ENCODE measurements around the gene SRPK1.

The SRPK1 gene

GRCh38 chr6:35810971-35811698 lies 109.8 kb downstream of the SRPK1 start:
- Histone ChIP-seq H3K4me3 (ENCODE audit: low read length) (no peak overlapping the region), H3K9ac (ENCODE audit: low read length) (no peak overlapping the region), H3K4me1 (ENCODE audit: control insufficient read depth, insufficient read depth, low read length) (peaks cover 4% of the 10 kb centered on the region), H3K36me3 (ENCODE audit: control insufficient read depth, insufficient read depth, low read length, severe bottlenecking) (no peaks in the 10 kb centered on the region), H3K9me3 (ENCODE audit: control insufficient read depth, low read length) (no peaks in the 10 kb centered on the region), H3K27me3 (replicated peaks; ENCODE audit: control insufficient read depth, insufficient read depth, low read length) (peaks cover 25% of the 10 kb centered on the region)
- peak; percentile 19 for DNase-seq (ENCODE audit: low read depth)

DNA sequence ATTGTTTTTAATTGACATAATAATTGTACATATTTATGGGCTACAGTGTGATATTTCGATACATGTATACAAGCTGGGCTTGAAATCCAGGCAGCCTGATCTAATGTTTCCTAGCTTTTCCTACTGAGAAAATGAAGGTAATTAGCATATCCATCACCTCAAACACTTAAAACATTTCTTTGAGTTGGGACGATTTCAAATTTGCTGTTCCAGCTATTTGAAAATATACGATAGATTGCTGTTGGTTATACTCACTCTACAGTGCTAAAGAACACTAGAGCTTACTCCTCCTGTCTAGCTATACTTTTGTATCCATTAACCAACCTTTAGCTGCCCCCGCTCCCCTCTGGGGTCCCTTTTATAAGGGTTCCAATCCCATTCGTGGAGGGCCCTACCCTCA lies 111.1 kb downstream of the SRPK1 start:
- Histone ChIP-seq H3K36me3 (ENCODE audit: control insufficient read depth, insufficient read depth, low read length, severe bottlenecking) (no peaks in the 10 kb centered on the region), H3K9me3 (ENCODE audit: control insufficient read depth, low read length) (no peaks in the 10 kb centered on the region), H3K4me1 (ENCODE audit: control insufficient read depth, insufficient read depth, low read length) (peaks cover 4% of the 10 kb centered on the region), H3K9ac (ENCODE audit: low read length) (no peak overlapping the region), H3K27me3 (replicated peaks; ENCODE audit: control insufficient read depth, insufficient read depth, low read length) (peaks cover 30% of the 10 kb centered on the region), H3K4me3 (ENCODE audit: low read length) (no peak overlapping the region)
- DNase-seq (ENCODE audit: low read depth) = no peak

- no peaks in the 10 kb centered on the region for H3K36me3 ChIP-seq (ENCODE audit: control insufficient read depth, insufficient read depth, low read length, severe bottlenecking)
- no peak for DNase-seq (ENCODE audit: low read depth)
- no peak overlapping the region for H3K9ac ChIP-seq (ENCODE audit: low read length)
- H3K4me3 ChIP-seq (ENCODE audit: low read length) = no peak overlapping the region
- peaks cover 25% of the 10 kb centered on the region for H3K27me3 ChIP-seq (replicated peaks; ENCODE audit: control insufficient read depth, insufficient read depth, low read length)
- H3K9me3 ChIP-seq (ENCODE audit: control insufficient read depth, low read length) = no peaks in the 10 kb centered on the region
- H3K4me1 ChIP-seq (ENCODE audit: control insufficient read depth, insufficient read depth, low read length) = peaks cover 4% of the 10 kb centered on the region
Observed at GRCh38 chr6:35808688-35809087, 112.2 kb downstream of the SRPK1 start.

- Histone ChIP-seq H3K9ac (ENCODE audit: low read length) (no peak within 1 kb of the TSS), H3K4me1 (ENCODE audit: control insufficient read depth, insufficient read depth, low read length) (no peaks in the 10 kb centered on the region), H3K9me3 (ENCODE audit: control insufficient read depth, low read length) (no peaks in the 10 kb centered on the region), H3K4me3 (ENCODE audit: low read length) (peak within 1 kb of the TSS; percentile 52), H3K27me3 (replicated peaks; ENCODE audit: control insufficient read depth, insufficient read depth, low read length) (peaks cover 25% of the 10 kb centered on the region), H3K36me3 (ENCODE audit: control insufficient read depth, insufficient read depth, low read length, severe bottlenecking) (no peaks in the 10 kb centered on the region)
- peak; percentile 70 for DNase-seq (ENCODE audit: low read depth)
Observed at GRCh38 chr6:35804996-35805736, 115.7 kb downstream of the SRPK1 start, which contains the start of gene LHFPL5. TSS of gene LHFPL5 (plus strand) at chr6:35805352. CDS start at chr6:35805671, 319 bp downstream.

DNA sequence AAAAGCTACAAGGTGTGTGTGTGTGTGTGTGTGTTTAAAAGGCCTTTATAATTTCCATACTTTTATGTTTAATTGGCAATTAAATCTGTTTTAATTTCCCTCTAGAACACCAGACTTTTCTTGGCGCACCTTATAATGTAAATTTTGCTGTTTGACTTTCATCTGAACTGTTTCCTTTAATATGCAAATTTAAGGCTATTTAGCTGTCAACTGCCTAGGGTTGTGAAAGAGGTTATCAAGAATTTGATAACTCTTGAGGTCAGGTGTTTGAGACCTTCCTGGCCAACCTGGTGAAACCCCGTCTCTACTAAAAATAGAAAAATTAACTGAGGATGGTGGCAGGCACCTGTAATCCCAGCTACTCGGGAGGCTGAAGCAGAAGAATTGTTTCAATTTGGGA lies 119.8 kb downstream of the SRPK1 start:
- Histone ChIP-seq H3K27me3 (replicated peaks; ENCODE audit: control insufficient read depth, insufficient read depth, low read length) (peaks cover 33% of the 10 kb centered on the region), H3K36me3 (ENCODE audit: control insufficient read depth, insufficient read depth, low read length, severe bottlenecking) (no peaks in the 10 kb centered on the region), H3K9me3 (ENCODE audit: control insufficient read depth, low read length) (no peaks in the 10 kb centered on the region), H3K9ac (ENCODE audit: low read length) (no peak overlapping the region), H3K4me3 (ENCODE audit: low read length) (no peak overlapping the region), H3K4me1 (ENCODE audit: control insufficient read depth, insufficient read depth, low read length) (no peaks in the 10 kb centered on the region)
- no peak for DNase-seq (ENCODE audit: low read depth)

- DNase-seq (ENCODE audit: low read depth) = no peak
- Histone ChIP-seq H3K4me1 (ENCODE audit: control insufficient read depth, insufficient read depth, low read length) (no peaks in the 10 kb centered on the region), H3K9ac (ENCODE audit: low read length) (no peak overlapping the region), H3K4me3 (ENCODE audit: low read length) (no peak overlapping the region), H3K36me3 (ENCODE audit: control insufficient read depth, insufficient read depth, low read length, severe bottlenecking) (no peaks in the 10 kb centered on the region), H3K27me3 (replicated peaks; ENCODE audit: control insufficient read depth, insufficient read depth, low read length) (peaks cover 33% of the 10 kb centered on the region), H3K9me3 (ENCODE audit: control insufficient read depth, low read length) (no peaks in the 10 kb centered on the region)
Observed at GRCh38 chr6:35798706-35799105, 122.2 kb downstream of the SRPK1 start.

GRCh38 chr6:35797837-35798526 lies 122.9 kb downstream of the SRPK1 start:
- Histone ChIP-seq H3K4me1 (ENCODE audit: control insufficient read depth, insufficient read depth, low read length) (no peaks in the 10 kb centered on the region), H3K36me3 (ENCODE audit: control insufficient read depth, insufficient read depth, low read length, severe bottlenecking) (no peaks in the 10 kb centered on the region), H3K27me3 (replicated peaks; ENCODE audit: control insufficient read depth, insufficient read depth, low read length) (peaks cover 33% of the 10 kb centered on the region), H3K9ac (ENCODE audit: low read length) (no peak overlapping the region), H3K9me3 (ENCODE audit: control insufficient read depth, low read length) (no peaks in the 10 kb centered on the region), H3K4me3 (ENCODE audit: low read length) (no peak overlapping the region)
- no peak for DNase-seq (ENCODE audit: low read depth)

DNA sequence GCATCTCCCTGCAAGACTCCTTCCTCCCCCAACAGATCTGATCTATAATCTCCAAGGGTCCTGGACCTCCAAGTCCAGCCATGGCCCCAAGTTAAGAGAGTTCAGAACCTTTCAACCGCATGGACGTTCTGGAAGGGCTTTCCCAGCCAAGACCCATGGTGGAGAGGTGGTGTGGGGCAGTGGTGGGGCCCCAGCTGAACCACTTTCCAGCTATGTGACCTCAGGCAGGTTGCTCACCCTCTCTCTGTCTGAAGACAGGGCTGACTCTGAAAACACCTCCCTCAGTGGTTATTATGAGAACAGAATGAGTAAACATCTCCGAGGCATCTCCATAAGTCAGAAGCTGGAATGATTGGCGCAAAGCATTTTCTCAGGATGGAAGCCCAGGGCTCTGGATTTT lies 124.7 kb downstream of the SRPK1 start:
- Histone ChIP-seq H3K4me1 (ENCODE audit: control insufficient read depth, insufficient read depth, low read length) (no peaks in the 10 kb centered on the region), H3K4me3 (ENCODE audit: low read length) (no peak overlapping the region), H3K9ac (ENCODE audit: low read length) (no peak overlapping the region), H3K9me3 (ENCODE audit: control insufficient read depth, low read length) (no peaks in the 10 kb centered on the region), H3K27me3 (replicated peaks; ENCODE audit: control insufficient read depth, insufficient read depth, low read length) (peaks cover 41% of the 10 kb centered on the region), H3K36me3 (ENCODE audit: control insufficient read depth, insufficient read depth, low read length, severe bottlenecking) (no peaks in the 10 kb centered on the region)
- DNase-seq (ENCODE audit: low read depth) = no peak

- Histone ChIP-seq H3K9me3 (ENCODE audit: control insufficient read depth, low read length) (no peaks in the 10 kb centered on the region), H3K4me1 (ENCODE audit: control insufficient read depth, insufficient read depth, low read length) (no peaks in the 10 kb centered on the region), H3K36me3 (ENCODE audit: control insufficient read depth, insufficient read depth, low read length, severe bottlenecking) (no peaks in the 10 kb centered on the region), H3K4me3 (ENCODE audit: low read length) (no peak overlapping the region), H3K9ac (ENCODE audit: low read length) (no peak overlapping the region), H3K27me3 (replicated peaks; ENCODE audit: control insufficient read depth, insufficient read depth, low read length) (peaks cover 43% of the 10 kb centered on the region)
- no peak for DNase-seq (ENCODE audit: low read depth)
Observed at GRCh38 chr6:35795453-35796071, 125.3 kb downstream of the SRPK1 start.

GRCh38 chr6:35794536-35795452 lies 126.1 kb downstream of the SRPK1 start:
- no peak overlapping the region for H3K4me3 ChIP-seq (ENCODE audit: low read length)
- H3K9me3 ChIP-seq (ENCODE audit: control insufficient read depth, low read length) = no peaks in the 10 kb centered on the region
- peaks cover 50% of the 10 kb centered on the region for H3K27me3 ChIP-seq (replicated peaks; ENCODE audit: control insufficient read depth, insufficient read depth, low read length)
- no peaks in the 10 kb centered on the region for H3K36me3 ChIP-seq (ENCODE audit: control insufficient read depth, insufficient read depth, low read length, severe bottlenecking)
- no peak overlapping the region for H3K9ac ChIP-seq (ENCODE audit: low read length)
- no peak for DNase-seq (ENCODE audit: low read depth)
- no peaks in the 10 kb centered on the region for H3K4me1 ChIP-seq (ENCODE audit: control insufficient read depth, insufficient read depth, low read length)

Measured in adipocyte (in vitro differentiated cells).